HEK293 (cell line): ENCODE results near the gene CD55.

ENCODE experiments used
- CTCF ChIA-PET: fragments of 350-600 bp; formaldehyde crosslinking; extraction: SDS; loops from one replicate; lab custom pipeline; 2021; ENCODE audit warnings: antibody characterized with exemption; lab: Yijun Ruan, JAX
- POLR2A ChIA-PET: fragments of 300-600 bp; formaldehyde crosslinking; extraction: SDS; loops from one replicate; lab custom pipeline; 2020; ENCODE audit warnings: antibody characterized with exemption, inconsistent platforms; lab: Yijun Ruan, JAX
- H3K27ac ChIP-seq: fragments of 200-500 bp; sonication (Bioruptor generic); 2 replicates; pipeline ENCODE4 v1.5.1; 2014; ENCODE audit warnings: low read depth, low read length, control low read depth, inconsistent platforms; ENCODE audit errors: extremely low read depth
- H3K36me3 ChIP-seq, 2 experiments: fragments of 200-500 bp in 1 of 2; sonication (Bioruptor generic) in 1 of 2; 1 replicate in 1 of 2; 2 replicates in 1 of 2; pipeline ENCODE4 v1.5.1; 2014 to 2017; ENCODE audit warnings: inconsistent platforms in 2 of 2, low read length in 2 of 2; ENCODE audit not compliant: control insufficient read depth in 2 of 2, insufficient read depth in 1 of 2
- H3K4me1 ChIP-seq: fragments of 200-500 bp; sonication (Bioruptor generic); 2 replicates; pipeline ENCODE4 v1.5.1; 2014; ENCODE audit warnings: mild to moderate bottlenecking, low read length, inconsistent platforms; ENCODE audit not compliant: control insufficient read depth, insufficient read depth
- H3K4me3 ChIP-seq: 2 replicates; pipeline ENCODE4 v1.5.1; 2011; ENCODE audit warnings: low read depth, mild to moderate bottlenecking, control low read depth, low read length, moderate library complexity
- H3K9me3 ChIP-seq: fragments of 200-500 bp; sonication (Bioruptor generic); 2 replicates; pipeline ENCODE4 v1.5.1; 2014; ENCODE audit warnings: low read depth, low read length, inconsistent platforms; ENCODE audit not compliant: control insufficient read depth, insufficient read depth
- KLF10 ChIP-seq: fragments of 450-650 bp; IDR thresholded peaks from 2 replicates; pipeline ENCODE4 v1.5.1; 2018; ENCODE audit warnings: missing biosample characterization, mild to moderate bottlenecking, missing genetic modification characterization
- ZFHX2 ChIP-seq: fragments of 450-650 bp; formaldehyde crosslinking; conservative IDR thresholded peaks from 2 replicates; pipeline ENCODE4 v1.5.1; 2016; ENCODE audit warnings: missing biosample characterization, missing genetic modification characterization
- ZFP69B ChIP-seq: fragments of 450-650 bp; formaldehyde crosslinking; IDR thresholded peaks from 2 replicates; pipeline ENCODE4 v1.5.1; 2016; ENCODE audit warnings: missing biosample characterization, missing genetic modification characterization
- ZNF132 ChIP-seq: fragments of 450-650 bp; formaldehyde crosslinking; IDR thresholded peaks from 2 replicates; pipeline ENCODE4 v1.5.1; 2017; ENCODE audit warnings: missing biosample characterization, missing genetic modification characterization, borderline replicate concordance
- ZNF133 ChIP-seq: fragments of 450-650 bp; formaldehyde crosslinking; IDR thresholded peaks from 2 replicates; pipeline ENCODE4 v1.5.1; 2016; ENCODE audit warnings: missing biosample characterization, missing genetic modification characterization
- ZNF157 ChIP-seq: fragments of 450-650 bp; formaldehyde crosslinking; IDR thresholded peaks from 2 replicates; pipeline ENCODE4 v1.5.1; 2016; ENCODE audit warnings: missing biosample characterization, missing genetic modification characterization
- ZNF18 ChIP-seq: fragments of 450-650 bp; formaldehyde crosslinking; IDR thresholded peaks from 2 replicates; pipeline ENCODE4 v1.5.1; 2016; ENCODE audit warnings: missing biosample characterization, missing genetic modification characterization
- ZNF24 ChIP-seq: fragments of 450-650 bp; formaldehyde crosslinking; IDR thresholded peaks from 2 replicates; pipeline ENCODE4 v1.5.1; 2016; ENCODE audit warnings: missing biosample characterization, missing genetic modification characterization
- ZNF362 ChIP-seq: fragments of 450-650 bp; formaldehyde crosslinking; IDR thresholded peaks from 2 replicates; pipeline ENCODE4 v1.5.1; 2016; ENCODE audit warnings: missing biosample characterization, missing genetic modification characterization
- ZNF501 ChIP-seq: fragments of 450-650 bp; formaldehyde crosslinking; IDR thresholded peaks from 2 replicates; pipeline ENCODE4 v1.5.1; 2016; ENCODE audit warnings: missing biosample characterization, missing genetic modification characterization
- ZNF571 ChIP-seq: fragments of 450-650 bp; formaldehyde crosslinking; IDR thresholded peaks from 2 replicates; pipeline ENCODE4 v1.5.0; 2017; ENCODE audit warnings: missing biosample characterization, missing genetic modification characterization
- ZNF654 ChIP-seq: fragments of 450-650 bp; formaldehyde crosslinking; IDR thresholded peaks from 2 replicates; pipeline ENCODE4 v1.5.1; 2016; ENCODE audit warnings: low read depth, missing biosample characterization, missing genetic modification characterization
- ZNF677 ChIP-seq: fragments of 450-650 bp; IDR thresholded peaks from 2 replicates; pipeline ENCODE4 v1.5.0; 2018; ENCODE audit warnings: missing biosample characterization, mild to moderate bottlenecking, missing genetic modification characterization, moderate library complexity
- ZNF792 ChIP-seq: fragments of 450-650 bp; formaldehyde crosslinking; IDR thresholded peaks from 2 replicates; pipeline ENCODE4 v1.5.1; 2016; ENCODE audit warnings: missing biosample characterization, missing genetic modification characterization
- ZSCAN16 ChIP-seq: fragments of 450-650 bp; formaldehyde crosslinking; IDR thresholded peaks from 2 replicates; pipeline ENCODE4 v1.5.1; 2016; ENCODE audit warnings: missing biosample characterization, missing genetic modification characterization
- ZSCAN18 ChIP-seq: fragments of 450-650 bp; formaldehyde crosslinking; IDR thresholded peaks from 2 replicates; pipeline ENCODE4 v1.5.1; 2016; ENCODE audit warnings: missing biosample characterization, missing genetic modification characterization
- TF ChIP-seq, protein P1 (sequence below): fragments of 450-650 bp; formaldehyde crosslinking; conservative IDR thresholded peaks from 2 replicates; pipeline ENCODE4 v1.5.1; 2016; ENCODE audit warnings: low read depth, missing biosample characterization, missing genetic modification characterization
- TF ChIP-seq, protein P2 (sequence below): fragments of 450-650 bp; formaldehyde crosslinking; IDR thresholded peaks from 2 replicates; pipeline ENCODE4 v1.5.1; 2016; ENCODE audit warnings: missing biosample characterization, missing genetic modification characterization
- TF ChIP-seq, protein P3 (sequence below): fragments of 450-650 bp; IDR thresholded peaks from 2 replicates; pipeline ENCODE4 v1.5.1; 2018; ENCODE audit warnings: missing biosample characterization, mild to moderate bottlenecking, missing genetic modification characterization

Gene CD55

DNA sequence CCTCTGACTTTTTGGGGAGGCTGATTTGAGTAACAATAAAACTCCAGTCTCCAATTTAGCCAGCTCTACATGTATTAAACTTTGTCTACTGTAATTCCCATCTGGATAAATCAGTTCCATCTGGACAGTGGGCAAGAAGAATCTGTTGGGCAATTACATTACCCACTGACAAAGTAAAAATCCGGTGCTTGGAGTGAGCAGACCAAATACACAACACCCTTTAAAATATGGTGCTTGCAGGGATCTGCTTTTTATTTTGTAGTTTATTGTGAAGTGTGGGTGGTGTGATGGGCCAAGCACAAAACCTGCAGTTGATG, 8.9 kb upstream of the CD55 start:
- Histone ChIP-seq H3K4me3 (no peak overlapping the region), H3K27ac (no peak overlapping the region), H3K36me3 (no peaks in the 10 kb centered on the region), H3K9me3 (no peaks in the 10 kb centered on the region), H3K4me1 (no peaks in the 10 kb centered on the region)
- CTCF ChIA-PET = no interaction called here
- POLR2A ChIA-PET = interaction anchor here (2.2 kb wide), 1 partner anchor 9 kb away, joined by 12 read pairs; the partner anchor contains the start of gene CD55
- TF ChIP-seq, protein P1, sequence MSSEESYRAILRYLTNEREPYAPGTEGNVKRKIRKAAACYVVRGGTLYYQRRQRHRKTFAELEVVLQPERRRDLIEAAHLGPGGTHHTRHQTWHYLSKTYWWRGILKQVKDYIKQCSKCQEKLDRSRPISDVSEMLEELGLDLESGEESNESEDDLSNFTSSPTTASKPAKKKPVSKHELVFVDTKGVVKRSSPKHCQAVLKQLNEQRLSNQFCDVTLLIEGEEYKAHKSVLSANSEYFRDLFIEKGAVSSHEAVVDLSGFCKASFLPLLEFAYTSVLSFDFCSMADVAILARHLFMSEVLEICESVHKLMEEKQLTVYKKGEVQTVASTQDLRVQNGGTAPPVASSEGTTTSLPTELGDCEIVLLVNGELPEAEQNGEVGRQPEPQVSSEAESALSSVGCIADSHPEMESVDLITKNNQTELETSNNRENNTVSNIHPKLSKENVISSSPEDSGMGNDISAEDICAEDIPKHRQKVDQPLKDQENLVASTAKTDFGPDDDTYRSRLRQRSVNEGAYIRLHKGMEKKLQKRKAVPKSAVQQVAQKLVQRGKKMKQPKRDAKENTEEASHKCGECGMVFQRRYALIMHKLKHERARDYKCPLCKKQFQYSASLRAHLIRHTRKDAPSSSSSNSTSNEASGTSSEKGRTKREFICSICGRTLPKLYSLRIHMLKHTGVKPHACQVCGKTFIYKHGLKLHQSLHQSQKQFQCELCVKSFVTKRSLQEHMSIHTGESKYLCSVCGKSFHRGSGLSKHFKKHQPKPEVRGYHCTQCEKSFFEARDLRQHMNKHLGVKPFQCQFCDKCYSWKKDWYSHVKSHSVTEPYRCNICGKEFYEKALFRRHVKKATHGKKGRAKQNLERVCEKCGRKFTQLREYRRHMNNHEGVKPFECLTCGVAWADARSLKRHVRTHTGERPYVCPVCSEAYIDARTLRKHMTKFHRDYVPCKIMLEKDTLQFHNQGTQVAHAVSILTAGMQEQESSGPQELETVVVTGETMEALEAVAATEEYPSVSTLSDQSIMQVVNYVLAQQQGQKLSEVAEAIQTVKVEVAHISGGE (tag by site-specific recombination) = no peak
- TF ChIP-seq ZNF133 (tag by site-specific recombination) (no peak), ZSCAN18 (no peak), ZNF24 (tag by site-specific recombination) (no peak)

- no peak for TF ChIP-seq ZFP69B
- TF ChIP-seq, protein P2, sequence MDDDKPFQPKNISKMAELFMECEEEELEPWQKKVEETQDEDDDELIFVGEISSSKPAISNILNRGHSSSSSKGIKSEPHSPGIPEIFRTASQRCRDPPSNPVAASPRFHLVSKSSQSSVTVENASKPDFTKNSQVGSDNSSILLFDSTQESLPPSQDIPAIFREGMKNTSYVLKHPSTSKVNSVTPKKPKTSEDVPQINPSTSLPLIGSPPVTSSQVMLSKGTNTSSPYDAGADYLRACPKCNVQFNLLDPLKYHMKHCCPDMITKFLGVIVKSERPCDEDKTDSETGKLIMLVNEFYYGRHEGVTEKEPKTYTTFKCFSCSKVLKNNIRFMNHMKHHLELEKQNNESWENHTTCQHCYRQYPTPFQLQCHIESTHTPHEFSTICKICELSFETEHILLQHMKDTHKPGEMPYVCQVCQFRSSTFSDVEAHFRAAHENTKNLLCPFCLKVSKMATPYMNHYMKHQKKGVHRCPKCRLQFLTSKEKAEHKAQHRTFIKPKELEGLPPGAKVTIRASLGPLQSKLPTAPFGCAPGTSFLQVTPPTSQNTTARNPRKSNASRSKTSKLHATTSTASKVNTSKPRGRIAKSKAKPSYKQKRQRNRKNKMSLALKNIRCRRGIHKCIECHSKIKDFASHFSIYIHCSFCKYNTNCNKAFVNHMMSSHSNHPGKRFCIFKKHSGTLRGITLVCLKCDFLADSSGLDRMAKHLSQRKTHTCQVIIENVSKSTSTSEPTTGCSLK (tag by site-specific recombination) = no peak
- no peak for TF ChIP-seq ZNF677 (tag by site-specific recombination)
- TF ChIP-seq ZNF571 (tag by site-specific recombination) = no peak
- TF ChIP-seq ZNF132 (tag by site-specific recombination) = no peak
- TF ChIP-seq, protein P3, sequence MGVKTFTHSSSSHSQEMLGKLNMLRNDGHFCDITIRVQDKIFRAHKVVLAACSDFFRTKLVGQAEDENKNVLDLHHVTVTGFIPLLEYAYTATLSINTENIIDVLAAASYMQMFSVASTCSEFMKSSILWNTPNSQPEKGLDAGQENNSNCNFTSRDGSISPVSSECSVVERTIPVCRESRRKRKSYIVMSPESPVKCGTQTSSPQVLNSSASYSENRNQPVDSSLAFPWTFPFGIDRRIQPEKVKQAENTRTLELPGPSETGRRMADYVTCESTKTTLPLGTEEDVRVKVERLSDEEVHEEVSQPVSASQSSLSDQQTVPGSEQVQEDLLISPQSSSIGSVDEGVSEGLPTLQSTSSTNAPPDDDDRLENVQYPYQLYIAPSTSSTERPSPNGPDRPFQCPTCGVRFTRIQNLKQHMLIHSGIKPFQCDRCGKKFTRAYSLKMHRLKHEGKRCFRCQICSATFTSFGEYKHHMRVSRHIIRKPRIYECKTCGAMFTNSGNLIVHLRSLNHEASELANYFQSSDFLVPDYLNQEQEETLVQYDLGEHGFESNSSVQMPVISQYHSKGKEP (tag by site-specific recombination) = no peak
- TF ChIP-seq ZNF792 (tag by site-specific recombination) = no peak
- TF ChIP-seq ZNF501 (tag by site-specific recombination) = no peak
- TF ChIP-seq, all 188 proteins: peak for 0
- POLR2A ChIA-PET = interaction anchor here (2.2 kb wide), 1 partner anchor 8 kb away, joined by 12 read pairs; the partner anchor contains the start of gene CD55
- CTCF ChIA-PET = no interaction called here
- Histone ChIP-seq H3K4me1 (no peaks in the 10 kb centered on the region), H3K4me3 (no peak overlapping the region), H3K27ac (no peak overlapping the region), H3K36me3 (no peaks in the 10 kb centered on the region), H3K9me3 (no peaks in the 10 kb centered on the region)
Measured at GRCh38 chr1:207313131-207313530, 8.3 kb upstream of the CD55 start.

DNA sequence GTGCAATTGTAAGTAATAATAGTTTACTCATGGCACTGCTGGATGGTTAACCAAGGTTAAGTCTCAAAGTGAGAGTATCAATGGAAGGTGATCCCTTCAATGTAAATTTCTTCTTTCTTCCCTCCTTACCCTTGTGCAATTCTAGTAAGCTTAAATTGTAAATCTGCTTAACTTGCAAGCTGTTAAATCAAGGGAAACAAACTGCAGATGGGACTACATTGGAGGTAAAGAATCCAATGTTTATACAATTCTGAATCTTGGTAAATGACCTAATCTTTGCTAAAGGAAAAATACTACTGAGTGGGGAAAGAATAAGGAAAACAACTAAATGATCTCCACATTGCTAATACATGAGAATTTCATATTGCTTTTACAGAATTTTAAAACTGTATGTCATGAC, 6.7 kb upstream of the CD55 start:
- no peak overlapping the region for H3K27ac ChIP-seq
- H3K4me3 ChIP-seq = no peak overlapping the region
- no peaks in the 10 kb centered on the region for H3K4me1 ChIP-seq
- no peaks in the 10 kb centered on the region for H3K9me3 ChIP-seq
- no peaks in the 10 kb centered on the region for H3K36me3 ChIP-seq
- CTCF ChIA-PET = no interaction called here
- POLR2A ChIA-PET = no interaction called here
- TF ChIP-seq ZNF654 (tag by site-specific recombination) (no peak), ZFHX2 (tag by site-specific recombination) (no peak), ZNF362 (no peak), ZNF18 (no peak), ZNF157 (tag by site-specific recombination) (no peak), KLF10 (tag by site-specific recombination) (no peak), ZSCAN16 (tag by site-specific recombination) (no peak)
